Middle frontal gyrus (tissue), 1 donor: ENCODE results near the gene CSNK1G1.
"Not testable (repeated sequence)": the region's sequence is repeated elsewhere in the genome, so short reads cannot be mapped to it uniquely, and the experiment has no call there.

Source experiments
- DNase-seq: peaks from one replicate; pipeline ENCODE4 v3.0.0-alpha.2; 2015; ENCODE audit warnings: low spot score; ENCODE audit errors: extremely low spot score

CSNK1G1 gene

GRCh38 chr15:64351265-64351664, 4.7 kb downstream of the CSNK1G1 start:
- no peak for DNase-seq

- no peak for DNase-seq
Observed at GRCh38 chr15:64349375-64349774, 6.6 kb downstream of the CSNK1G1 start.

GRCh38 chr15:64348455-64348854, 7.5 kb downstream of the CSNK1G1 start:
- DNase-seq: no peak

- not testable (repeated sequence) for DNase-seq
Observed at GRCh38 chr15:64346242-64346641, 9.7 kb downstream of the CSNK1G1 start.

GRCh38 chr15:64344651-64345294, 11.2 kb downstream of the CSNK1G1 start:
- DNase-seq: no peak

- DNase-seq: no peak
Observed at GRCh38 chr15:64343841-64344240, 12.1 kb downstream of the CSNK1G1 start.

GRCh38 chr15:64343222-64343621, 12.8 kb downstream of the CSNK1G1 start:
- no peak for DNase-seq

GRCh38 chr15:64341961-64342360, 14.0 kb downstream of the CSNK1G1 start:
- DNase-seq: no peak

GRCh38 chr15:64340355-64340754, 15.6 kb downstream of the CSNK1G1 start:
- no peak for DNase-seq

- no peak for DNase-seq
Observed at GRCh38 chr15:64337761-64338160, 18.2 kb downstream of the CSNK1G1 start.

- no peak for DNase-seq
Observed at GRCh38 chr15:64333986-64334929, 21.7 kb downstream of the CSNK1G1 start.

GRCh38 chr15:64333516-64333915, 22.5 kb downstream of the CSNK1G1 start:
- no peak for DNase-seq

- DNase-seq: not testable (repeated sequence)
Observed at GRCh38 chr15:64331668-64332067, 24.3 kb downstream of the CSNK1G1 start.

- not testable (repeated sequence) for DNase-seq
Observed at GRCh38 chr15:64326975-64327374, 29.0 kb downstream of the CSNK1G1 start.

- DNase-seq: not testable (repeated sequence)
Observed at GRCh38 chr15:64326458-64326857, 29.5 kb downstream of the CSNK1G1 start.

GRCh38 chr15:64324165-64324877, 31.7 kb downstream of the CSNK1G1 start:
- DNase-seq: no peak

GRCh38 chr15:64315216-64315615, 40.8 kb downstream of the CSNK1G1 start:
- DNase-seq: no peak

GRCh38 chr15:64314456-64314855, 41.5 kb downstream of the CSNK1G1 start:
- no peak for DNase-seq

- DNase-seq: no peak
Observed at GRCh38 chr15:64311566-64311965, 44.4 kb downstream of the CSNK1G1 start.

GRCh38 chr15:64310036-64310435, 45.9 kb downstream of the CSNK1G1 start:
- DNase-seq: no peak

GRCh38 chr15:64305261-64305660, 50.7 kb downstream of the CSNK1G1 start:
- DNase-seq: no peak

- no peak for DNase-seq
Observed at GRCh38 chr15:64289550-64289949, 66.4 kb downstream of the CSNK1G1 start.
